GM12878 (cell line): ENCODE measurements around the gene GRIN2D. TPM values are rescaled to one million over a fixed set of nuclear protein-coding genes. Genes with fewer than 3 reads are reported as not detected.
A peak's percentile ranks its signal among the peaks of the same experiment; 100 is the strongest.

Source experiments
- ASH2L ChIP-seq: fragments of 300-600, 200-600 bp; sonication (generic); IDR thresholded peaks from 2 replicates; pipeline ENCODE4 v1.6.1; 2017; ENCODE audit warnings: low read depth, mild to moderate bottlenecking, borderline replicate concordance
- CHD2 ChIP-seq: IDR thresholded peaks from 2 replicates; pipeline ENCODE4 v1.6.1; 2011; ENCODE audit warnings: low read depth, low read length, improper control_type of control experiment, borderline replicate concordance
- CUX1 ChIP-seq: IDR thresholded peaks from 2 replicates; pipeline ENCODE4 v1.6.1; 2012; ENCODE audit warnings: improper control_type of control experiment, low read depth, low read length; ENCODE audit not compliant: insufficient replicate concordance
- EED ChIP-seq: sonication (generic); IDR thresholded peaks from 2 replicates; pipeline ENCODE4 v1.6.1; 2016; ENCODE audit warnings: antibody characterized with exemption, low read depth
- EGR1 ChIP-seq, 2 experiments: IDR thresholded peaks; 1 replicate in 1 of 2; 2 replicates in 1 of 2; pipeline ENCODE4 v1.6.1; 2011 to 2012; ENCODE audit warnings: low read depth in 2 of 2, low read length in 2 of 2, borderline replicate concordance in 1 of 2, mild to moderate bottlenecking in 1 of 2, moderate library complexity in 1 of 2
- FOS ChIP-seq: IDR thresholded peaks from 3 replicates; pipeline ENCODE4 v1.6.1; 2011; ENCODE audit warnings: borderline replicate concordance; ENCODE audit not compliant: insufficient read length; ENCODE audit errors: extremely low read depth
- GATAD2B ChIP-seq: fragments of 450-650 bp; conservative IDR thresholded peaks from 2 replicates; pipeline ENCODE4 v1.6.1; 2017; ENCODE audit warnings: low read depth, mild to moderate bottlenecking, moderate library complexity
- HCFC1 ChIP-seq: fragments of 150-350 bp; IDR thresholded peaks from 2 replicates; pipeline ENCODE4 v1.6.1; 2014; ENCODE audit warnings: low read length
- NFYA ChIP-seq: IDR thresholded peaks from 2 replicates; pipeline ENCODE4 v1.6.1; 2011; ENCODE audit warnings: low read depth, mild to moderate bottlenecking, low read length, improper control_type of control experiment, borderline replicate concordance
- NR2F1 ChIP-seq: fragments of 450-650 bp; conservative IDR thresholded peaks from 2 replicates; pipeline ENCODE4 v1.6.1; 2017; ENCODE audit warnings: mild to moderate bottlenecking
- PAX5 ChIP-seq: IDR thresholded peaks from 2 replicates; pipeline ENCODE4 v1.6.1; 2011; ENCODE audit warnings: low read depth, low read length, borderline replicate concordance
- RB1 ChIP-seq: fragments of 450-650 bp; formaldehyde crosslinking; IDR thresholded peaks from 2 replicates; pipeline ENCODE4 v1.6.1; 2017; ENCODE audit warnings: mild to moderate bottlenecking, borderline replicate concordance
- SIN3A ChIP-seq: IDR thresholded peaks from 2 replicates; pipeline ENCODE4 v1.6.1; 2012; ENCODE audit warnings: low read depth, low read length, improper control_type of control experiment
- SREBF1 ChIP-seq: IDR thresholded peaks from 2 replicates; pipeline ENCODE4 v1.6.1; 2012; ENCODE audit warnings: mild to moderate bottlenecking, low read length
- polyA plus RNA-seq, 11 experiments: library from polyadenylated mRNA; depleted of rRNA in 4 of 11; unstranded in 6 of 11; stranded (reverse) in 5 of 11; fragments of >200 nt; fragmentation: Nextera tagmentation in 4 of 11; fragmentation: Illumina TruSeq in 1 of 11; extraction: Ambion mirVana in 4 of 11; extraction: Trizol in 1 of 11; gene quantifications; 1 replicate in 1 of 11; 2 replicates in 10 of 11; pipeline versions ENCODE4 v1.2.1 to v1.2.3, GENCODE V29; 2011 to 2016; ENCODE audit warnings: inconsistent platforms in 2 of 11, missing spikeins in 2 of 11, low read depth in 1 of 11
- total RNA-seq, 4 experiments: library from RNA; depleted of rRNA in 3 of 4; stranded (reverse); fragments of >200 nt in 3 of 4; fragmentation: Illumina TruSeq in 1 of 4; extraction: Trizol in 1 of 4; gene quantifications; 2 replicates each; pipeline versions ENCODE4 v1.2.1 to v1.2.3, GENCODE V29; 2013 to 2021
- TF ChIP-seq, protein P1 (sequence below): fragments of 450-650 bp; IDR thresholded peaks from 2 replicates; pipeline ENCODE4 v1.6.1; 2017; ENCODE audit warnings: mild to moderate bottlenecking
- TF ChIP-seq, protein P2 (sequence below), 3 experiments: IDR thresholded peaks in 2 of 3; conservative IDR thresholded peaks in 1 of 3; 2 replicates each; pipeline ENCODE4 v1.5.1; 2011; ENCODE audit warnings: low read depth in 3 of 3, low read length in 3 of 3, mild to moderate bottlenecking in 3 of 3, control low read depth in 2 of 3, moderate library complexity in 2 of 3, inconsistent platforms in 1 of 3, mixed read lengths in 1 of 3; ENCODE audit not compliant: control insufficient read depth in 2 of 3, insufficient read depth in 1 of 3; ENCODE audit errors: extremely low read depth in 1 of 3
- TF ChIP-seq, protein P3 (sequence below): fragments of 450-650 bp; conservative IDR thresholded peaks from 2 replicates; pipeline ENCODE4 v1.6.1; 2017; ENCODE audit warnings: mild to moderate bottlenecking, moderate library complexity

The GRIN2D gene
- total and polyA plus RNA-seq, 10 of the 15 experiments (the other 5 are each of a cell fraction or from before 2014, with no cell fraction given), result 0.03 to 0.38 (median 0.04) TPM; not detected in 3

DNA sequence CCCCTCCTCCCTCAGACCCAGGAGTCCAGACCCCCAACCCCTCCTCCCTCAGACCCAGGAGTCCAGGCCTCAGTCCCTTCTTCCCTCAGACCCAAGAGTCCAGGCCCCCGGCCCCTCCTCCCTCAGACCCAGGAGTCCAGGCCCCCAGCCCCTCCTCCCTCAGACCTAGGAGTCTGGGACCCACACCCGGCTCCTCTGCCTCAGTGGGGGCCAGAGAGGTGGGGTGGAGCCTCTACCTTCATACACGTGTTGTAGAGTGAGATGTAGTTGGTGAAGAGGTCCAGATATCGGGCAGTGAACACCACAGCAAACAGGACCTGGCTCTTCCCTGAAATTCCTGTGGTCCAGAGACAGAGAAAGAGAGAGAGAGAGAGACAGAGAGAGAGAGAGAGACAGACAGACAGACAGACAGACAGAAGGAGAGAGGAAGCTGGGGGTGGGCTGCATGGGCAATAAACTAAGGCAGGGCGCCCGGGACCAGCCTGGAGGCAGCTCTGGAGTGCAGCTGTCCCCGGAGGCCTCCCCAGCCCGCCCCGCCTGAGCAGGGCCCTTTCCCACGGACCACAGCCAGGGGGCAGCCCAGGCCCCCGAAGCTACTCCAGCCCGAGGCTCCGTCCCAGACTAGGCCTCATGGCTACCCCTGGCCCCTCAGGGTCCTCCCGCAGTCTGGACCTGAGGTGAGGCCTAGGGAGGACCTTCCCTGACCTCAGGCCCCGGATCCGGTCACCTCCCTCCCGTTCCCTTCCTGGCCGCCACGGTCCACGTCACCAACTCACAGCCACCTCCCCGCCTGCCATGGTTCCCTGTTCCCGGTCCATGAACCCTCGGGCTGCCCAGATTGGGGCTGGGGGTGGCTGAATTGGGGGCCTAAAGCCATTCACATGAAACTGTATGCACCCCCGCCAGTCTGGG is 3.0 kb upstream of the GRIN2D start (continued):
- no peak for TF ChIP-seq ASH2L
- TF ChIP-seq, protein P1, sequence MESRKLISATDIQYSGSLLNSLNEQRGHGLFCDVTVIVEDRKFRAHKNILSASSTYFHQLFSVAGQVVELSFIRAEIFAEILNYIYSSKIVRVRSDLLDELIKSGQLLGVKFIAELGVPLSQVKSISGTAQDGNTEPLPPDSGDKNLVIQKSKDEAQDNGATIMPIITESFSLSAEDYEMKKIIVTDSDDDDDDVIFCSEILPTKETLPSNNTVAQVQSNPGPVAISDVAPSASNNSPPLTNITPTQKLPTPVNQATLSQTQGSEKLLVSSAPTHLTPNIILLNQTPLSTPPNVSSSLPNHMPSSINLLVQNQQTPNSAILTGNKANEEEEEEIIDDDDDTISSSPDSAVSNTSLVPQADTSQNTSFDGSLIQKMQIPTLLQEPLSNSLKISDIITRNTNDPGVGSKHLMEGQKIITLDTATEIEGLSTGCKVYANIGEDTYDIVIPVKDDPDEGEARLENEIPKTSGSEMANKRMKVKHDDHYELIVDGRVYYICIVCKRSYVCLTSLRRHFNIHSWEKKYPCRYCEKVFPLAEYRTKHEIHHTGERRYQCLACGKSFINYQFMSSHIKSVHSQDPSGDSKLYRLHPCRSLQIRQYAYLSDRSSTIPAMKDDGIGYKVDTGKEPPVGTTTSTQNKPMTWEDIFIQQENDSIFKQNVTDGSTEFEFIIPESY, result no peak
- no peak for TF ChIP-seq EGR1 (IDR thresholded peaks at IDR 0.05; ENCODE audit: borderline replicate concordance in 1 of 2, low read depth in 2 of 2, low read length in 2 of 2)
- peak; percentile 52; the same call in 1 of the 2 replicates for TF ChIP-seq RB1
- TF ChIP-seq, protein P2, sequence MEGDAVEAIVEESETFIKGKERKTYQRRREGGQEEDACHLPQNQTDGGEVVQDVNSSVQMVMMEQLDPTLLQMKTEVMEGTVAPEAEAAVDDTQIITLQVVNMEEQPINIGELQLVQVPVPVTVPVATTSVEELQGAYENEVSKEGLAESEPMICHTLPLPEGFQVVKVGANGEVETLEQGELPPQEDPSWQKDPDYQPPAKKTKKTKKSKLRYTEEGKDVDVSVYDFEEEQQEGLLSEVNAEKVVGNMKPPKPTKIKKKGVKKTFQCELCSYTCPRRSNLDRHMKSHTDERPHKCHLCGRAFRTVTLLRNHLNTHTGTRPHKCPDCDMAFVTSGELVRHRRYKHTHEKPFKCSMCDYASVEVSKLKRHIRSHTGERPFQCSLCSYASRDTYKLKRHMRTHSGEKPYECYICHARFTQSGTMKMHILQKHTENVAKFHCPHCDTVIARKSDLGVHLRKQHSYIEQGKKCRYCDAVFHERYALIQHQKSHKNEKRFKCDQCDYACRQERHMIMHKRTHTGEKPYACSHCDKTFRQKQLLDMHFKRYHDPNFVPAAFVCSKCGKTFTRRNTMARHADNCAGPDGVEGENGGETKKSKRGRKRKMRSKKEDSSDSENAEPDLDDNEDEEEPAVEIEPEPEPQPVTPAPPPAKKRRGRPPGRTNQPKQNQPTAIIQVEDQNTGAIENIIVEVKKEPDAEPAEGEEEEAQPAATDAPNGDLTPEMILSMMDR (IDR thresholded peaks at IDR 0.05 in 2 of 3, conservative IDR thresholded peaks at IDR 0.05 in 1 of 3; ENCODE audit: control insufficient read depth in 2 of 3, extremely low read depth in 1 of 3, insufficient read depth in 1 of 3, low read depth in 3 of 3, low read length in 3 of 3), result peak; percentile 45 to 71 (median 63); a peak in 5 of 6 replicates
- TF ChIP-seq FOS, result no peak
- TF ChIP-seq CHD2, result 0 out of 2 replicates have a peak, but pooled peaks have one; percentile 42
- peak; percentile 77 for TF ChIP-seq NR2F1
- 0 out of 2 replicates have a peak, but pooled peaks have one; percentile 42 for TF ChIP-seq SIN3A
- no peak for TF ChIP-seq SREBF1
- TF ChIP-seq NFYA, result no peak
- TF ChIP-seq EED, result peak; percentile 50; the same call in 1 of the 2 replicates
- TF ChIP-seq HCFC1, result peak; percentile 25; the same call in 1 of the 2 replicates
- TF ChIP-seq CUX1, result no peak
- peak; percentile 58; the same call in 1 of the 2 replicates for TF ChIP-seq PAX5
- TF ChIP-seq, protein P3, sequence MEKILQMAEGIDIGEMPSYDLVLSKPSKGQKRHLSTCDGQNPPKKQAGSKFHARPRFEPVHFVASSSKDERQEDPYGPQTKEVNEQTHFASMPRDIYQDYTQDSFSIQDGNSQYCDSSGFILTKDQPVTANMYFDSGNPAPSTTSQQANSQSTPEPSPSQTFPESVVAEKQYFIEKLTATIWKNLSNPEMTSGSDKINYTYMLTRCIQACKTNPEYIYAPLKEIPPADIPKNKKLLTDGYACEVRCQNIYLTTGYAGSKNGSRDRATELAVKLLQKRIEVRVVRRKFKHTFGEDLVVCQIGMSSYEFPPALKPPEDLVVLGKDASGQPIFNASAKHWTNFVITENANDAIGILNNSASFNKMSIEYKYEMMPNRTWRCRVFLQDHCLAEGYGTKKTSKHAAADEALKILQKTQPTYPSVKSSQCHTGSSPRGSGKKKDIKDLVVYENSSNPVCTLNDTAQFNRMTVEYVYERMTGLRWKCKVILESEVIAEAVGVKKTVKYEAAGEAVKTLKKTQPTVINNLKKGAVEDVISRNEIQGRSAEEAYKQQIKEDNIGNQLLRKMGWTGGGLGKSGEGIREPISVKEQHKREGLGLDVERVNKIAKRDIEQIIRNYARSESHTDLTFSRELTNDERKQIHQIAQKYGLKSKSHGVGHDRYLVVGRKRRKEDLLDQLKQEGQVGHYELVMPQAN, result peak; percentile 61
- TF ChIP-seq GATAD2B, result peak; percentile 79
